Trophoblast cell (in vitro differentiated cells and primary cell): Measurements from ENCODE around the gene CHI3L1.

Experiments
- DNase-seq, 2 donors: peaks; one replicate each; pipeline ENCODE4 v3.0.0-alpha.2; 2016
- H2AFZ ChIP-seq: 2 replicates; pipeline ENCODE4 v1.6.1; 2013; ENCODE audit warnings: low read length, moderate library complexity, mild to moderate bottlenecking; ENCODE audit not compliant: insufficient read depth, poor library complexity
- H2AK5ac ChIP-seq: 2 replicates; pipeline ENCODE4 v1.6.1; 2013; ENCODE audit warnings: mild to moderate bottlenecking, low read length
- H2BK120ac ChIP-seq: 2 replicates; pipeline ENCODE4 v1.6.1; 2013; ENCODE audit warnings: low read length, mild to moderate bottlenecking, moderate library complexity; ENCODE audit not compliant: insufficient read depth, poor library complexity
- H2BK12ac ChIP-seq: 2 replicates; pipeline ENCODE4 v1.6.1; 2013; ENCODE audit warnings: mild to moderate bottlenecking, low read length, moderate library complexity
- H2BK5ac ChIP-seq: 2 replicates; pipeline ENCODE4 v1.6.1; 2013; ENCODE audit warnings: low read length, low read depth, moderate library complexity, mild to moderate bottlenecking; ENCODE audit not compliant: poor library complexity
- H3K14ac ChIP-seq: 2 replicates; pipeline ENCODE4 v1.6.1; 2013; ENCODE audit warnings: mild to moderate bottlenecking, low read length
- H3K18ac ChIP-seq: 2 replicates; pipeline ENCODE4 v1.6.1; 2013; ENCODE audit warnings: mild to moderate bottlenecking, low read length
- H3K23ac ChIP-seq: 2 replicates; pipeline ENCODE4 v1.6.1; 2013; ENCODE audit warnings: low read length
- H3K27ac ChIP-seq: 2 replicates; pipeline ENCODE4 v1.5.1; 2013; ENCODE audit warnings: low read depth, mild to moderate bottlenecking, inconsistent platforms, low read length, moderate library complexity
- H3K27me3 ChIP-seq: 2 replicates; pipeline ENCODE4 v1.6.1; 2013; ENCODE audit warnings: inconsistent platforms, mild to moderate bottlenecking, low read length, moderate library complexity; ENCODE audit not compliant: insufficient read depth
- H3K36me3 ChIP-seq, 2 experiments: 1 replicate in 1 of 2; 2 replicates in 1 of 2; pipeline ENCODE4 v1.6.1; 2013; ENCODE audit warnings: low read length in 2 of 2, mild to moderate bottlenecking in 2 of 2, moderate library complexity in 1 of 2; ENCODE audit not compliant: insufficient read depth in 2 of 2, control insufficient read depth in 1 of 2
- H3K4ac ChIP-seq: 2 replicates; pipeline ENCODE4 v1.6.1; 2013; ENCODE audit warnings: low read depth, mild to moderate bottlenecking, low read length, moderate library complexity
- H3K4me1 ChIP-seq, 2 experiments: 1 replicate in 1 of 2; 2 replicates in 1 of 2; pipeline ENCODE4 v1.6.1; 2013; ENCODE audit warnings: low read length in 2 of 2, mild to moderate bottlenecking in 2 of 2, moderate library complexity in 1 of 2; ENCODE audit not compliant: insufficient read depth in 2 of 2, control insufficient read depth in 1 of 2
- H3K4me2 ChIP-seq: 2 replicates; pipeline ENCODE4 v1.6.1; 2013; ENCODE audit warnings: inconsistent platforms, mild to moderate bottlenecking, low read length, moderate library complexity
- H3K4me3 ChIP-seq: 2 replicates; pipeline ENCODE4 v1.5.1; 2013; ENCODE audit warnings: mild to moderate bottlenecking, low read depth, low read length, inconsistent platforms
- H3K79me1 ChIP-seq: one replicate; pipeline ENCODE4 v1.6.1; 2013; ENCODE audit warnings: low read length
- H3K79me2 ChIP-seq: 2 replicates; pipeline ENCODE4 v1.6.1; 2013; ENCODE audit warnings: low read length, mild to moderate bottlenecking; ENCODE audit not compliant: control insufficient read depth, insufficient read depth, poor library complexity
- H3K9ac ChIP-seq: 2 replicates; pipeline ENCODE4 v1.6.1; 2013; ENCODE audit warnings: mild to moderate bottlenecking, low read length
- H3K9me3 ChIP-seq: 2 replicates; pipeline ENCODE4 v1.6.1; 2013; ENCODE audit warnings: low read depth, mild to moderate bottlenecking, control low read depth, inconsistent platforms, low read length; ENCODE audit not compliant: insufficient read depth
- H4K12ac ChIP-seq: 2 replicates; pipeline ENCODE4 v1.6.1; 2013; ENCODE audit warnings: low read depth, mild to moderate bottlenecking, low read length, moderate library complexity
- H4K8ac ChIP-seq: 2 replicates; pipeline ENCODE4 v1.6.1; 2013; ENCODE audit warnings: low read depth, mild to moderate bottlenecking, low read length, moderate library complexity
- H4K91ac ChIP-seq: one replicate; pipeline ENCODE4 v1.6.1; 2013; ENCODE audit warnings: low read depth, mild to moderate bottlenecking, low read length, moderate library complexity
- WGBS: extraction: QIAGEN DNeasy Blood & Tissue Kit; methylation state at CpG from one replicate; pipeline ENCODE4 v1.1.7; 2013; ENCODE audit warnings: missing lambda C conversion rate; ENCODE audit not compliant: insufficient read length, insufficient coverage; ENCODE audit errors: extremely low coverage; 5-methylcytosine and 5-hydroxymethylcytosine counted together

The CHI3L1 gene

GRCh38 chr1:203163891-203164635 is 22.4 kb downstream of the CHI3L1 start:
- no peak for DNase-seq
- Histone ChIP-seq H4K12ac (no peak overlapping the region), H2AFZ (no peak overlapping the region), H3K9ac (no peak overlapping the region), H2AK5ac (no peak overlapping the region), H4K91ac (no peak overlapping the region), H3K23ac (no peak overlapping the region), H3K9me3 (no peaks in the 10 kb centered on the region), H2BK120ac (no peak overlapping the region), H2BK5ac (no peak overlapping the region), H3K27me3 (no peaks in the 10 kb centered on the region), H3K18ac (no peak overlapping the region), H2BK12ac (no peak overlapping the region), H3K4ac (no peak overlapping the region), H3K4me1 (no peaks in the 10 kb centered on the region), H3K4me3 (no peak overlapping the region), H3K36me3 (no peaks in the 10 kb centered on the region), H3K27ac (no peak overlapping the region), H3K79me1 (no peaks in the 10 kb centered on the region), H4K8ac (no peak overlapping the region), H3K4me2 (no peak overlapping the region), H3K79me2 (no peaks in the 10 kb centered on the region), H3K14ac (no peak overlapping the region)
- WGBS, result no CpG with 5 or more reads among the region's 7 CpGs

GRCh38 chr1:203162403-203162802 is 24.1 kb downstream of the CHI3L1 start:
- no peak overlapping the region for H4K8ac ChIP-seq
- no peak overlapping the region for H3K27ac ChIP-seq
- no peak overlapping the region for H3K4me2 ChIP-seq
- no peak overlapping the region for H2AK5ac ChIP-seq
- no peak for DNase-seq
- no peak overlapping the region for H4K91ac ChIP-seq
- H3K18ac ChIP-seq, result no peak overlapping the region
- H3K79me1 ChIP-seq, result no peaks in the 10 kb centered on the region
- no peak overlapping the region for H2BK5ac ChIP-seq
- no peak overlapping the region for H4K12ac ChIP-seq
- H2BK120ac ChIP-seq, result no peak overlapping the region
- no peak overlapping the region for H3K9ac ChIP-seq
- H3K27me3 ChIP-seq, result no peaks in the 10 kb centered on the region
- H3K4ac ChIP-seq, result no peak overlapping the region
- H3K79me2 ChIP-seq, result no peaks in the 10 kb centered on the region
- H3K4me1 ChIP-seq, result no peaks in the 10 kb centered on the region
- no peak overlapping the region for H3K4me3 ChIP-seq
- no peak overlapping the region for H3K23ac ChIP-seq
- WGBS, result no CpG with 5 or more reads among the region's 1 CpG
- H3K36me3 ChIP-seq, result no peaks in the 10 kb centered on the region
- no peak overlapping the region for H2AFZ ChIP-seq
- no peak overlapping the region for H3K14ac ChIP-seq
- peaks cover 2% of the 10 kb centered on the region for H3K9me3 ChIP-seq
- no peak overlapping the region for H2BK12ac ChIP-seq

- no peak overlapping the region for H3K23ac ChIP-seq
These were observed 24.8 kb downstream of the CHI3L1 start for GRCh38 chr1:203161703-203162102.

GRCh38 chr1:203161175-203161574 is 25.3 kb downstream of the CHI3L1 start:
- Histone ChIP-seq H3K14ac (no peak overlapping the region), H3K4me3 (no peak overlapping the region), H2AFZ (no peak overlapping the region), H3K9ac (no peak overlapping the region), H4K12ac (no peak overlapping the region), H3K4ac (no peak overlapping the region), H3K27me3 (no peaks in the 10 kb centered on the region), H3K79me1 (no peaks in the 10 kb centered on the region), H3K23ac (no peak overlapping the region), H4K91ac (no peak overlapping the region), H4K8ac (no peak overlapping the region), H2BK120ac (no peak overlapping the region), H2BK12ac (no peak overlapping the region), H3K36me3 (no peaks in the 10 kb centered on the region), H3K9me3 (peaks cover 2% of the 10 kb centered on the region), H3K4me2 (no peak overlapping the region), H3K18ac (no peak overlapping the region), H3K27ac (no peak overlapping the region), H2AK5ac (no peak overlapping the region), H3K4me1 (peaks cover 0 to 2% of the 10 kb centered on the region in 2 experiments), H2BK5ac (no peak overlapping the region), H3K79me2 (no peaks in the 10 kb centered on the region)
- no CpG with 5 or more reads among the region's 6 CpGs for WGBS
- DNase-seq, result no peak

More at GRCh38 chr1:203161703-203162102, 24.8 kb downstream of the CHI3L1 start:
- Histone ChIP-seq H3K27me3 (no peaks in the 10 kb centered on the region), H3K4me3 (no peak overlapping the region), H3K4me2 (no peak overlapping the region), H2BK5ac (no peak overlapping the region), H2AK5ac (no peak overlapping the region), H2AFZ (no peak overlapping the region), H3K27ac (no peak overlapping the region), H3K36me3 (no peaks in the 10 kb centered on the region), H4K12ac (no peak overlapping the region), H2BK120ac (no peak overlapping the region), H3K79me2 (no peaks in the 10 kb centered on the region), H2BK12ac (no peak overlapping the region), H3K18ac (no peak overlapping the region), H3K4ac (no peak overlapping the region), H4K91ac (no peak overlapping the region), H3K14ac (no peak overlapping the region), H3K9me3 (peaks cover 2% of the 10 kb centered on the region), H3K9ac (no peak overlapping the region), H4K8ac (no peak overlapping the region), H3K4me1 (no peaks in the 10 kb centered on the region), H3K79me1 (no peaks in the 10 kb centered on the region)
- DNase-seq, result no peak
- no CpG with 5 or more reads among the region's 11 CpGs for WGBS
